ELR (cell line): ENCODE measurements around the gene ZC3H7A.
"Not testable (repeated sequence)": the region's sequence is repeated elsewhere in the genome, so short reads cannot be mapped to it uniquely, and the experiment has no call there.

Experiments
- DNase-seq: peaks from one replicate; pipeline ENCODE4 v3.0.0-alpha.2; 2015; ENCODE audit warnings: low read depth

ZC3H7A gene

GRCh38 chr16:11797166-11797956, at the start of gene ZC3H7A:
ZC3H7A (minus strand) TSS chr16:11797258; CDS start chr16:11782354, 14,904 bp downstream.
- DNase-seq, result peak; percentile 97

GRCh38 chr16:11844499-11844898, 47.4 kb upstream of the ZC3H7A start:
- no peak for DNase-seq

GRCh38 chr16:11843861-11844260, 46.8 kb upstream of the ZC3H7A start:
- DNase-seq, result no peak

- no peak for DNase-seq
Observed at GRCh38 chr16:11843206-11843605, 46.1 kb upstream of the ZC3H7A start.

- DNase-seq, result no peak
Observed at GRCh38 chr16:11841026-11841425, 44.0 kb upstream of the ZC3H7A start.

- DNase-seq, result peak; percentile 89
Observed at GRCh38 chr16:11836650-11837244, 39.7 kb upstream of the ZC3H7A start.

GRCh38 chr16:11835891-11836649, 39.0 kb upstream of the ZC3H7A start:
- peak; percentile 57 for DNase-seq

GRCh38 chr16:11835309-11835708, 38.3 kb upstream of the ZC3H7A start:
- DNase-seq, result no peak

- no peak for DNase-seq
Observed at GRCh38 chr16:11833951-11834695, 37.1 kb upstream of the ZC3H7A start.

GRCh38 chr16:11828696-11829095, 31.6 kb upstream of the ZC3H7A start:
- no peak for DNase-seq

- not testable (repeated sequence) for DNase-seq
Observed at GRCh38 chr16:11825520-11826165, 28.6 kb upstream of the ZC3H7A start.

GRCh38 chr16:11824362-11824761, 27.3 kb upstream of the ZC3H7A start:
- no peak for DNase-seq

- not testable (repeated sequence) for DNase-seq
Observed at GRCh38 chr16:11823645-11824044, 26.6 kb upstream of the ZC3H7A start.

GRCh38 chr16:11819798-11820197, 22.7 kb upstream of the ZC3H7A start:
- DNase-seq, result no peak

GRCh38 chr16:11818970-11819369, 21.9 kb upstream of the ZC3H7A start:
- DNase-seq, result not testable (repeated sequence)

- DNase-seq, result no peak
Observed at GRCh38 chr16:11816123-11816522, 19.1 kb upstream of the ZC3H7A start.

- DNase-seq, result not testable (repeated sequence)
Observed at GRCh38 chr16:11814800-11815199, 17.7 kb upstream of the ZC3H7A start.

- DNase-seq, result no peak
Observed at GRCh38 chr16:11806721-11807120, 9.7 kb upstream of the ZC3H7A start.

GRCh38 chr16:11805556-11805955, 8.5 kb upstream of the ZC3H7A start:
- no peak for DNase-seq

GRCh38 chr16:11801481-11802021, 4.5 kb upstream of the ZC3H7A start:
- peak; percentile 67 for DNase-seq

GRCh38 chr16:11800382-11800718, 3.3 kb upstream of the ZC3H7A start:
- no peak for DNase-seq
